Measurements from ENCODE around the gene ZNF385B.

Gene ZNF385B

DNA sequence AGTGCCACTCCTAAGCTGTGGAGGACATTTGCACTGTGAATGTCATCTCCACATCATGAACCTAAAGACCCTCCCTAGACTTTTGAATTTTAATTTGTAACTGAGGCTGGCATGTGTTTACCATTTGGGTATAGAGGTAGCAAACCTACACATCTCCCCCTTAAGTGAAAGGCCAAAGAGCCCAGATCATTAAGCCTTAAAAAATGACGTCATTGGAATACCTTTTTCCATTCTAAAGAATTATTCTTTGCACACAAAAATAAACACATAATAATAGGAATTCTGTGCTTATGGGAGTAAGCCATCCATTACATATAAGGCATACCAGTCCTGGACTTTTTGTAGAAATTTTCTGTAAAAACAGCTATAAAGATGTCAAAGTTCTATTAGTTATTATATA is 38.9 kb downstream of the ZNF385B start:
- H4K8ac ChIP-seq (ENCODE audit: low read depth, low read length): no peak overlapping the region
- no peak overlapping the region for H4K91ac ChIP-seq (ENCODE audit: low read depth, low read length)
- no peak for DNase-seq
- no peak overlapping the region for H3K4me3 ChIP-seq (ENCODE audit: low read depth, low read length)
- H3K14ac ChIP-seq (ENCODE audit: low read length): no peak overlapping the region
- H3K4me2 ChIP-seq (ENCODE audit: low read length): no peak overlapping the region
- H2BK12ac ChIP-seq (ENCODE audit: low read length): no peak overlapping the region
- no peak overlapping the region for H3K4ac ChIP-seq (ENCODE audit: low read depth, low read length)
- no peak overlapping the region for H3K9ac ChIP-seq (ENCODE audit: low read length)
- no peak overlapping the region for H2BK120ac ChIP-seq (ENCODE audit: insufficient read depth, low read length, poor library complexity)
- no peak overlapping the region for H2BK5ac ChIP-seq (ENCODE audit: low read depth, low read length, poor library complexity)
- no peak overlapping the region for H3K27ac ChIP-seq (ENCODE audit: low read depth, low read length)
- H3K18ac ChIP-seq (ENCODE audit: low read length): no peak overlapping the region
- H4K12ac ChIP-seq (ENCODE audit: low read depth, low read length): no peak overlapping the region
- H3K79me2 ChIP-seq (ENCODE audit: control insufficient read depth, insufficient read depth, low read length, poor library complexity): no peaks in the 10 kb centered on the region
- no peak overlapping the region for H2AFZ ChIP-seq (ENCODE audit: insufficient read depth, low read length, poor library complexity)
- no peaks in the 10 kb centered on the region for H3K27me3 ChIP-seq (ENCODE audit: insufficient read depth, low read length)
- H3K4me1 ChIP-seq (ENCODE audit: control insufficient read depth in 1 of 2, insufficient read depth in 2 of 2, low read length in 2 of 2): peaks cover 4% of the 10 kb centered on the region in 2 experiments
- H2AK5ac ChIP-seq (ENCODE audit: low read length): no peak overlapping the region
- H3K36me3 ChIP-seq (ENCODE audit: control insufficient read depth in 1 of 2, insufficient read depth in 2 of 2, low read length in 2 of 2): no peaks in the 10 kb centered on the region
- WGBS (ENCODE audit: extremely low coverage, insufficient coverage, insufficient read length): no CpG with 5 or more reads among the region's 1 CpG
- no peaks in the 10 kb centered on the region for H3K79me1 ChIP-seq (ENCODE audit: low read length)
- no peaks in the 10 kb centered on the region for H3K9me3 ChIP-seq (ENCODE audit: insufficient read depth, low read depth, low read length)
- no peak overlapping the region for H3K23ac ChIP-seq (ENCODE audit: low read length)

DNA sequence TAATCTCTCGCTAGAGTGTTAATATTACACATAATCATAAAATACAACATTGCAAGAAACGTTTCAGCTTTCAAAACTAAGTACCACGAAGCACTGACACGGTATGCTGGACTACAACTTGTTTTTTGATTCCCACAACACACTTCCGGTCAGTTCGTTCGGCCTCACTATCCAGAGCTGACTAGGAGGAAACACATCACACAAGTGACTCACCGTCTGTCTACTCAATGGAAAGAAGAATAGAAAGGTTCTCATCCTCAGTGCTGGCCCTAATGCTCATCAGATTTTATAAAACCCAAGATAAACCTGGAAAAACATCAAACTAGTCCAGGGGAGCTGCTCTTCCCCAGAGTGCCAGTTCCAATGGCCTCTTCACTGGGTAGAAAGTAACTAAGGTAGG is 42.9 kb downstream of the ZNF385B start:
- H3K9me3 ChIP-seq (ENCODE audit: insufficient read depth, low read depth, low read length): no peaks in the 10 kb centered on the region

DNA sequence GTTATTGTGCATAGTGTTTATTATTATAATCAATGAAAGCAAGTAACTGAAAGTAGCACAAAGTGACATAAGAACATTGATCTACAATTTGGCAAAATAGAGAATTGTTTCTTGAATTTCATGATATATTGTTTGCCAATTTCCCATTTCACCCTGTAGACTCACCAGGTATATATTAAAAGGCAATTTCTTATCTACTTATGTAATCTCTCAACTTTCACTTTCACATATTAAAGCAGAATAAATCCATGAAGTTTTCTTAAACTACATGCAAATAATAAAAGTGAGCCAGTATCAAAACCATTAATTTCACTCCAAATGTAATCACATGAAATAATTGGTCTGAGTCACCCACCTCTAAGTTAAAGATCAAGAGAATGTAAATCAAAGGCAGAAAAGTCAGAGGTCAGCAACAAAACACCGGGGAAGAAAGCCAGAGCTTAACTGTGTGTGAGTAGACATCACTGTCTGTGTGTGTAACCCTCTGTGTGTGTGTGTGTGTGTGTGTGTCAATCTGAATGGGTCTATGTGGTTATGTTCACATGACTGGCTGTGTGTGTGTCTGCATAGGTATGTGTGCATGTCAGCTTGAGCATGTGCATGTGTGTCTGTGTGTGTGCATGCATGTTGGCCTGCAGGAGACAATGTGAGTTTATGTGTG is 44.1 kb downstream of the ZNF385B start:
- WGBS (ENCODE audit: extremely low coverage, insufficient coverage, insufficient read length): no CpG with 5 or more reads among the region's 1 CpG
- Histone ChIP-seq H3K79me2 (ENCODE audit: control insufficient read depth, insufficient read depth, low read length, poor library complexity) (no peaks in the 10 kb centered on the region), H3K79me1 (ENCODE audit: low read length) (no peaks in the 10 kb centered on the region)

More for the DNA sequence above, 42.9 kb downstream of the ZNF385B start:
- H3K4me1 ChIP-seq (ENCODE audit: control insufficient read depth in 1 of 2, insufficient read depth in 2 of 2, low read length in 2 of 2): peaks cover 4 to 5% of the 10 kb centered on the region in 2 experiments
- H3K4me3 ChIP-seq (ENCODE audit: low read depth, low read length): no peak overlapping the region
- no peak overlapping the region for H3K23ac ChIP-seq (ENCODE audit: low read length)
- H3K27me3 ChIP-seq (ENCODE audit: insufficient read depth, low read length): no peaks in the 10 kb centered on the region
- H3K27ac ChIP-seq (ENCODE audit: low read depth, low read length): no peak overlapping the region
- no peak overlapping the region for H2BK5ac ChIP-seq (ENCODE audit: low read depth, low read length, poor library complexity)
- H2BK120ac ChIP-seq (ENCODE audit: insufficient read depth, low read length, poor library complexity): no peak overlapping the region
- no peak overlapping the region for H4K8ac ChIP-seq (ENCODE audit: low read depth, low read length)
- H4K12ac ChIP-seq (ENCODE audit: low read depth, low read length): no peak overlapping the region
- H3K4me2 ChIP-seq (ENCODE audit: low read length): no peak overlapping the region
- no peaks in the 10 kb centered on the region for H3K36me3 ChIP-seq (ENCODE audit: control insufficient read depth in 1 of 2, insufficient read depth in 2 of 2, low read length in 2 of 2)
- no peak overlapping the region for H3K18ac ChIP-seq (ENCODE audit: low read length)
- DNase-seq: no peak
- no peak overlapping the region for H3K14ac ChIP-seq (ENCODE audit: low read length)
- H2AK5ac ChIP-seq (ENCODE audit: low read length): no peak overlapping the region
- no peaks in the 10 kb centered on the region for H3K79me1 ChIP-seq (ENCODE audit: low read length)
- no peak overlapping the region for H2AFZ ChIP-seq (ENCODE audit: insufficient read depth, low read length, poor library complexity)
- H3K79me2 ChIP-seq (ENCODE audit: control insufficient read depth, insufficient read depth, low read length, poor library complexity): no peaks in the 10 kb centered on the region
- no peak overlapping the region for H4K91ac ChIP-seq (ENCODE audit: low read depth, low read length)
- H2BK12ac ChIP-seq (ENCODE audit: low read length): no peak overlapping the region
- H3K4ac ChIP-seq (ENCODE audit: low read depth, low read length): no peak overlapping the region
- H3K9ac ChIP-seq (ENCODE audit: low read length): no peak overlapping the region
- no CpG with 5 or more reads among the region's 8 CpGs for whole genome bisulfite sequencing (ENCODE audit: extremely low coverage, insufficient coverage, insufficient read length)

DNA sequence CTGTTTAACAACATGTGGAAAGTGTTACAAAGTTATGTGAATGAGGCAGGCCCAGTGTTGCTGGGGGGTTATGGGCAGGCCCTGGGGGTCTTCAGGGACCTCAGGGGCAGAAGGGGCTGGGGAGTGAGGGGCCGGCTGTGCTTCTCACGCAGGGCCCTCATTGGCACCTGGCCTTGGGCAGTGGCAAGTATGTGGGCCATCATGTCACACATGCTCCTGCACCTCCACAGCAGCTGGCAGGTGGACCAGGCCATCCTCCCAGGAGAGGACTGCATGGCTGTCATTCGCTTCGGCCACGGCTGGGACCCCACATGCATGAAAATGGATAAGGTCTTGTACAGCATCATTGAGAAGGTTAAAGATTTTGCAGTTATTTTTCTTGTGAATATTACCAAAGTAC is 47.4 kb downstream of the ZNF385B start:
- Histone ChIP-seq H3K9ac (ENCODE audit: low read length) (no peak overlapping the region), H3K27me3 (ENCODE audit: insufficient read depth, low read length) (no peaks in the 10 kb centered on the region), H4K8ac (ENCODE audit: low read depth, low read length) (no peak overlapping the region), H3K4me3 (ENCODE audit: low read depth, low read length) (peak overlapping the region; percentile 43), H2BK120ac (ENCODE audit: insufficient read depth, low read length, poor library complexity) (no peak overlapping the region), H3K4ac (ENCODE audit: low read depth, low read length) (no peak overlapping the region), H3K79me1 (ENCODE audit: low read length) (no peaks in the 10 kb centered on the region), H3K36me3 (ENCODE audit: control insufficient read depth in 1 of 2, insufficient read depth in 2 of 2, low read length in 2 of 2) (no peaks in the 10 kb centered on the region), H3K9me3 (ENCODE audit: insufficient read depth, low read depth, low read length) (no peaks in the 10 kb centered on the region), H3K79me2 (ENCODE audit: control insufficient read depth, insufficient read depth, low read length, poor library complexity) (no peaks in the 10 kb centered on the region), H3K14ac (ENCODE audit: low read length) (no peak overlapping the region), H3K18ac (ENCODE audit: low read length) (no peak overlapping the region), H2BK5ac (ENCODE audit: low read depth, low read length, poor library complexity) (no peak overlapping the region), H4K12ac (ENCODE audit: low read depth, low read length) (no peak overlapping the region), H3K4me1 (ENCODE audit: control insufficient read depth in 1 of 2, insufficient read depth in 2 of 2, low read length in 2 of 2) (peaks cover 4 to 5% of the 10 kb centered on the region in 2 experiments), H2BK12ac (ENCODE audit: low read length) (no peak overlapping the region), H3K4me2 (ENCODE audit: low read length) (no peak overlapping the region), H3K23ac (ENCODE audit: low read length) (no peak overlapping the region), H4K91ac (ENCODE audit: low read depth, low read length) (no peak overlapping the region), H3K27ac (ENCODE audit: low read depth, low read length) (no peak overlapping the region), H2AK5ac (ENCODE audit: low read length) (no peak overlapping the region), H2AFZ (ENCODE audit: insufficient read depth, low read length, poor library complexity) (no peak overlapping the region)
- no CpG with 5 or more reads among the region's 5 CpGs for WGBS (ENCODE audit: extremely low coverage, insufficient coverage, insufficient read length)
- DNase-seq: no peak

More for the DNA sequence above, 44.1 kb downstream of the ZNF385B start:
- no peak overlapping the region for H3K4ac ChIP-seq (ENCODE audit: low read depth, low read length)
- H3K18ac ChIP-seq (ENCODE audit: low read length): no peak overlapping the region
- no peak overlapping the region for H3K4me2 ChIP-seq (ENCODE audit: low read length)
- no peak overlapping the region for H2AFZ ChIP-seq (ENCODE audit: insufficient read depth, low read length, poor library complexity)
- no peak for DNase-seq
- no peak overlapping the region for H4K12ac ChIP-seq (ENCODE audit: low read depth, low read length)
- H4K8ac ChIP-seq (ENCODE audit: low read depth, low read length): no peak overlapping the region
- H2BK5ac ChIP-seq (ENCODE audit: low read depth, low read length, poor library complexity): no peak overlapping the region
- no peak overlapping the region for H3K9ac ChIP-seq (ENCODE audit: low read length)
- no peak overlapping the region for H2BK120ac ChIP-seq (ENCODE audit: insufficient read depth, low read length, poor library complexity)
- no peaks in the 10 kb centered on the region for H3K27me3 ChIP-seq (ENCODE audit: insufficient read depth, low read length)
- H3K4me3 ChIP-seq (ENCODE audit: low read depth, low read length): no peak overlapping the region
- H3K14ac ChIP-seq (ENCODE audit: low read length): no peak overlapping the region
- H2BK12ac ChIP-seq (ENCODE audit: low read length): no peak overlapping the region
- no peak overlapping the region for H3K23ac ChIP-seq (ENCODE audit: low read length)
- no peaks in the 10 kb centered on the region for H3K9me3 ChIP-seq (ENCODE audit: insufficient read depth, low read depth, low read length)
- no peak overlapping the region for H3K27ac ChIP-seq (ENCODE audit: low read depth, low read length)
- no peaks in the 10 kb centered on the region for H3K36me3 ChIP-seq (ENCODE audit: control insufficient read depth in 1 of 2, insufficient read depth in 2 of 2, low read length in 2 of 2)
- H2AK5ac ChIP-seq (ENCODE audit: low read length): no peak overlapping the region
- peaks cover 4 to 5% of the 10 kb centered on the region in 2 experiments for H3K4me1 ChIP-seq (ENCODE audit: control insufficient read depth in 1 of 2, insufficient read depth in 2 of 2, low read length in 2 of 2)
- no peak overlapping the region for H4K91ac ChIP-seq (ENCODE audit: low read depth, low read length)
